T-helper 9 cell (primary cell): ENCODE measurements around the gene VAV2.
"Not testable (repeated sequence)": the region's sequence is repeated elsewhere in the genome, so short reads cannot be mapped to it uniquely, and the experiment has no call there.

Source experiments
- DNase-seq: peaks from one replicate; pipeline ENCODE4 v3.0.0-alpha.2; 2020

Gene VAV2

DNA sequence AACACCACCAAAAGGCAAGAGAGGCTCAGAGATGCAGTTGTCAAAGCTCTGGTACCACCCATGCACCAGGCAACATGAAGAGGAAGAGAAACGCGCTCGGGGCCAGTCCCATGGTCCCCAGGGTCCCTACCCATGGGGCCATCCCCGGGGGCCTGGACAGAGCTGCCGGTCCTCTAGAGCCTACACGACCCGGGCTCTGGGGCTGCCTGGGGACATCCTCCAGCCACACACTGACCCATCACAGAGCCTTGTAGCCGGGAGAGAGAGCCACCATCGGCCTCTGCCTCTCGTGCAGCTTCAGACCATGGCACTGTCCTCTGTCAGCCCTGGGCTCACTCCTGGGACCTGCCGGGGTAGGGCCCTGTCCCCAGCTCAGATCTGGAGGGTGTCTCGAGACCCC lies 23.7 kb downstream of the VAV2 start:
- DNase-seq: no peak

DNA sequence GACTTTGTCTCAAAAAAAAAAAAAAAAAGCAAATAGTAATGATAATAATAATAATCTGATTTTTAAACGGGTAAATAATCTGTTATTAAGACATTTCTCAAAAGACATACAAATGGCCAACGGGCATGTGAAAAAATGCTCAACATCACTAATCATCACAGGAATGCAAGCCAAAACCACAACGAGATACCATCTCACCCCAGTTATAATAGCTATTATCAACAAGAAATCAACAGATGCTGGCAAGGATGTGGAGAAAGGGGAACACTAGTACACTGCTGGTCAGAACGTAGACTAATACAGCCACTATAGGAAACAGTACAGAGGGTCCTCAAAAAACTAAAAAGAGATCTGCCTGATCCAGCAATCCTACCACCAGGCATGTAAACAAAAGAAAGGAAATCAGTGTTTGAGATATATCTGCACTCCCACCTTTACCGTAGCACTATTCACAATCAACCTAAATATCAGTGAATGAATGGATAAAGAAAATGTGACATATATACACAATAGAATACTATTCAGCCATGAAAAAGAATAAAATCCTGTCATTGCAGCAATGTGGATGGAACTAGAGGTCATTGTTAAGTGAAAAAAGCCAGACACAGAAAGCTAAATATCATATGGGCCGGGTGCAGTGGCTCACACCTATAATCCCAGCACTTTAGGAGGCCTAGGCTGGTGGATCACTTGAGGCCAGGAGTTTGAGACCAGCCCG lies 24.9 kb downstream of the VAV2 start:
- DNase-seq: no peak

DNA sequence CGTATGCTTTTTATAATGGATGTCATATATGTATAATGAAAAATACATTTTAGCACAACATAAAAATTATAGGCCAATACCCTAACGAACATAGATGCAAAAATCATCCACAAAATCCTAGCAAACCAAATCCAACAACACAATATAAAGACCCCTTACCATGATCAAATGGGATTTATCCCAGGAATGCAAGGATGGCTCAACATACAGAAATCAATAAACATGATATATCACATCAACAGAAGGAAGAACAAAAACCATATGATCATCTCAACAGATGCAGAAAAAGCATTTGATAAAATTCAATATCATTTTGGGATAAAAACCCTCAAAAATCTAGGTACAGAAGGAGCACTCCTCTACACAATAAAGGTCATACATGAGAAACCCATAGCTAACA lies 27.7 kb downstream of the VAV2 start:
- no peak for DNase-seq

DNA sequence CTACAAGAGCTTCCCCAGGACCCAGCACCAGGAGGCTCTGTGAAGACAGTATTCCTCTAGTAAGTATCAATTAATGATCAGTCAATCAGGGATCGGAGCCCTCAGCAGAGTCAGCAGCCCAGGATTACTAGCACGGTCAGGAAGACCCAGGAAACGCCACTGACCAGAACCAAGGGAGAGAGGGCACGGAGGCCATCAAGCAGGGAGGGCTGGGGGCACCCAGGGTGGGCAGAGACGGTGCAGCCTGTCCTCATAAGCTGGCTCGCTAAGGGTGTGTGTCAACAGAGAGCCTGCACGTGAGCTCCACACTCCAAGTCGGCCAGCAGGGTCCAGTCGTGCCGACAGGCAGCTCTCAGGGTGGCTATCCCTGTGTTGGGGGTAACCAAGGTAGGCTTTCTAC lies 29.0 kb downstream of the VAV2 start:
- DNase-seq: no peak

DNA sequence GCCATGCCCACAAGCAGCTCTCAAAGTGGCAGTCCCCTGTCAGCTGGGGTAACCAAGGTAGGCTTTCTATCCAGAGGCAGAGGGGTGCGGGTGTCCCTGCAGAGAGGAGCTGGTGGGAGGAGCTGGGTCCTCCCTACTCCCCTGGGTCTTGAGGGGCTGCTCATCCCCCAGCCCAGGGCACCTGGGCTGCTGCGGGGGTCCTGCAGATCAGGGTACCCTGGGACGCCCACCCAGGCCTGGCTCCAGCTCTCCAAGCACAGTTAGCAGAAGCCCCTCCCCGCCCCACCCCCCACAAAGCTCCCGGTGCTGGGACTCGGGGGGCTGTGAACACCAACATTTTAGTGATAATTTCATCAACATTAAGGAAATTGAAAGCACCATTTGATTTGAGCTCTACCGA lies 29.8 kb downstream of the VAV2 start:
- DNase-seq: no peak

DNA sequence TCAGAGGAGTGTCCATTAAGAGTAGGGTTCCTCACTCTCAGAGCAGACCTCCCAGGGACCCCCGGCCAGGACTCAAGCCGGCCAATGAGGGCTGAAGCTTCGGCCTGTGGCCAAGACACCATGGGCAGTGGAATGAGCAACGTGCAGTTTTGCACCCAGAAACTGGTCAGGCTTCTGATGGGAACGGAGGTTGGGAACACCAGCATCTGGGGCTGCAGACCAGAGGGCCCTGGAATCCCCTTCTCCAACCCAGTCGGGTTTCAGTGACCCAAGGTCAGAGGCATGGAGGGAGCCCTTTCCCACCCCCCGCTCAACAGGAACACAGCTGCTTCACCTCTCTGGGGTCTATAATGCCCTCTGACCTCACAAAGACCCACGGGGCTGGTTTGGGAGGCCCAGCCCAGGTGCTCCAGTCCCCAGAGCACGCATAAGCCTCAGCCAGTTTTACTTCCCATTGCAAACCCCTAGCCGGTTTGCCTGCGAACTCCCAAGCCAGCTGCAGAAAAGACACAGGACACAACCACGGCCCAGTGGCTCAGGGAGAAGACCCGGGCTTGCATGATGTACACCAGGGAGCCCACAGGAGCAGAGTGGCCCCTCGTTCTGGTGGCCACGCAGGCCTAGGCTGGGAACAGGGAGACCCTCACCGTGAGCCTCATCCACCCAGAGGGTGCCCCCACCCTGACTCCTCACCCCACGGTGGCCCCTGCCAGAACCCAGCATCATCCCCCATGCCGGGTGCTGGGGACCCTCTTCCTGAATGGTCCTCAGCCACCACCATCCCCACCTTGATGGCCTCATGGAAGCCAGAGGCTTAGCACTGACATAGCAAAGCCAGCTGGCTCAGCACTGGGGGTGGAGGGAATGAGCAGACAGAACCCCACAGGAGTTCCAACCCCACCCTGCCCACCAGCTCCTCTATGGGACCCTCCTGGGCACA lies 30.6 kb downstream of the VAV2 start:
- DNase-seq: no peak

DNA sequence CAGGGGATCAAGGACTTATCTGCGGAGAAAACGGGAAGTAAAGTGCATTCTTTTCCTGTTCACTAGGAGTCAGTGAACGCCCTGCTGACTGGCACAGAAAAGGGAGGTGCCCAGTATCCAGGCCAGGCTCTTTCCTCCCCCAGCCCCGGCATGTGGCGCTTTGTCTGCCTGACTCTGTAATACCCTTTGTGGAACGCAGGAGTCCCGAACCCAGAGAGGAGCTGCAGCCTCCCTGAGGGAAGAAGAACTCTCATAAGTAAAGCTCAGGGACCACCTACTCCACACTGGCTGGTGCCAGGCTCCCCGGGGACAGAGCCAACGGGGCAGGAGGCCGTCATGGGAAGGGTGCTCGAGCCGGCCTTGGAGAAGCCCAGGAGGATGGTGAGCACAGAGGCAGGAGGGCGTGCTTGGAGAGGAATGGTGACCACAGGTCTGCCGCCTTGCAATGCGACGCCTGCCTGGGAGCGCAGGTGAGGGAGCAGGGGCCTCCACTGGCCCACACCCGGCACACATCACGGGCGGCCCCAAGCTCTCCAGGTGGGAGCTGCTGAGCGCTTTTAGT lies 31.5 kb downstream of the VAV2 start:
- DNase-seq: no peak

DNA sequence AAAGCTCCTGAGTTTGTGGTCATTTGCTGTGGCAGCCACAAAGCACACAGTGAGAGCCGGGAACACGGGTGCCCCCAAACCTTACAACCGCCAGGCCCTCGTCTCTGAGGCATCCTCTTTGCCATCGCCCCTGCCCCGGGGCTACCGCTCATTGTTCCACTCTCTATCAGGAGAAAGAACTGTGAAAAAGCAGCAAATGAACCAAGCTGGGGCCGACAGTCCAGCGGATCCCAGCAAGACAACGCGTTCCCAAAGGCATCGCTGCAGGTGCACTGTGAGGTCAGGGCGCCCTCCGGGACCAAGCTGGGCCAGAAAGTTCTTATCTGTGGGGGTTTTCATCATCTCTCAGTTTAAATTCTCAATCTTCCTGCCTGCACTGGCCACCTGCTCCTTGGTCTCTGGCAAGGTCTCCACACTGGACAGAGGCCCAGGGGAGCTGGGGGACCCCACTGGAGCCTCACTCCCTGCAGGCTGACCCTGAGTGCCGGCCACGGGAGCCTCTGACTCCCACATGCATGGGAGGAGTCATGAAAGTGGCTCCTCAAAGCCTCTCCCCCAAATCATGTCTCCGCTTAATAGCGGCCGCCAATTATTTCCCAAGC lies 32.1 kb downstream of the VAV2 start:
- no peak for DNase-seq

DNA sequence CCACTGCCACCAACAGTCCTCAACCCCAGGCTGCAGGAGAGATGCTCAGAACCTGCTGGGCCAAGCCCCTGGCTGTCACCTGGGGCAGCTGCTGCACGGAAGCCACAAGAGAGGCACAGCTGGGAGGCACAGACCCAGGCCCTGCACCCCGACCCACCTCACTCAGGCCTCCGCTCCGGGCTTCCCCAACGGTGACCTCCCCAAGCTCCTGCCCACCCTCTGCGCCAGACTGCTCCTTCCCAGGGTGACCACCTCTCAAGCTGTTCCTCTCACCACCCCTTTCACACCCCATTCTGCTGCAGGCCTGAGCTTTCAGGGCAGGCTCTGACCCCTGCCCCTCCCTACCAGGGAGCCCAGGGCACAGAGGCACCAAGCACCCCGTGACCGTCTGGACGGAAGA lies 33.0 kb downstream of the VAV2 start:
- DNase-seq: no peak

DNA sequence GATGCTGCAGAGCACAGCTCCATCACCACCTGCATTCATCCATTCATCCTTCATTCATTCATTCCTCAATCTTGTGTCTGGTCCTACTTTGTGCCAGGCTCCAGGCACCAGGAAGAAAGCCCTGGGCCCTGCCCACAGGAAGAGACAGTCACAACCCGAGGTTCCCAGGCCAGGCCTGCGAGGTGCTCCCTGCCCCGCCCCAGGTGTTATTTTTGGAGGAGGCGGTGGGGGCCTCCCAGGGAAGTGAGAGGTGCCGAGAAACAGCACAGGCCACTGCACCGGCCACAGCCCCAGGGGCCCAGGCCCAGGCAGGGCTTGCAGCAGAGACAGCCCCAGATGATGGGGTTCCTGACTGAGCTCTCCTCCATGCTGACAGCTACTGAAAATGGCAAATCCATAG lies 33.4 kb downstream of the VAV2 start:
- no peak for DNase-seq

DNA sequence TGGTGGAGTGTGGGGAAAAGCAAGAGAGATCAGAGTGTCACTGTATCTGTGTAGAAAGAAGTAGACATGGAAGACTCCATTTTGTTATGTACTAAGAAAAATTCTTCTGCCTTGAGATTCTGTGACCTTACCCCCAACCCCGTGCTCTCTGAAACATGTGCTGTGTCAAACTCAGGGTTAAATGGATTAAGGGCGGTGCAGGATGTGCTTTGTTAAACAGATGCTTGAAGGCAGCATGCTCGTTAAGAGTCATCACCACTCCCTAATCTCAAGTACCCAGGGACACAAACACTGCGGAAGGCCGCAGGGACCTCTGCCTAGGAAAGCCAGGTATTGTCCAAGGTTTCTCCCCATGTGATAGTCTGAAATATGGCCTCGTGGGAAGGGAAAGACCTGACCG lies 34.4 kb downstream of the VAV2 start:
- not testable (repeated sequence) for DNase-seq

DNA sequence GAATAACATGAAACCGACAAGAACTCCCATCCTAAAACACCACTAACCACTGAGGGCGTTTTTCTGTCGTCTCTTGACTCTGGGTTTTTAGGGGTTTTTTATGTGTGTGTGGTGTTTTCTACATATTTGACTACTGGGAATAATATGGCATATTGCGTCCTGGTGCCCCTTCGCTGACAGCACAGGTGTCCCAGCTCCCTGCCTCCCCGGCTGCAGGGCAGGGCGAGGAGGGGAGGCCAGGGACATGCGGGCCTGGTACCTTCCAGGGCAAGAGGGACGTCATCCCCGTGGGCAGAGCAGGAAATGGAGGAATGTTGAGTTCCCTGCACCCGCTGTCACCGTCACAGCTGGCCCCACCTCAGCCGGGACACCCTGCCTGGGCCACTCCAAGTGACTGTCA lies 34.8 kb downstream of the VAV2 start:
- DNase-seq: no peak

DNA sequence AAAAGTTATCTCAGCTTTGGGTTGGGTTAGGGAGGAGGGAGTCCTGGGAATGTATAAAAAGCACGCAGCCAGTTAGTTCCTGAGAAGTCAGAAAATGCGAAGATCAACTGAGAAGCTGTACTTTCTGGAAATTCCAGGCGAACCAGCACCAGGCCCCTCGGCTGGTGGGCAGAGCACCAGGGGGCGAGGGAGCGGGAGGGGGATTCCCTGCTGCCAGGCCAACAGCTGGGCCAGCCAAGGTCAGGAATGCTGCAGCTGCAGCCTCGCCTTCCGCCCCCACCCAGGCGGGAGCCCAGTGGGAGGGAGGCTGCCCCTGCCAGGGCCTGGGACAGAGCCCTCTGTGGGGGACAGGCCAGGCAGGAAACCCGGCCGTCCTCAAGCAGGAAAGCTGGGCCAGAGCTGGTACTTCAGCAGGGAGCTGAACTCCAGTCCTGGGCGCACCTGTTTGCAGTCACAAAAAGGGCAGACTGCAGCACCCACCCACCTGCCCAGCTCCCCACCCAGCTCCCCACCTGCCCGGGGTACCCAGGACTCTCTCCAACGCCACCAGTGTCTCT lies 35.5 kb downstream of the VAV2 start:
- DNase-seq: no peak

DNA sequence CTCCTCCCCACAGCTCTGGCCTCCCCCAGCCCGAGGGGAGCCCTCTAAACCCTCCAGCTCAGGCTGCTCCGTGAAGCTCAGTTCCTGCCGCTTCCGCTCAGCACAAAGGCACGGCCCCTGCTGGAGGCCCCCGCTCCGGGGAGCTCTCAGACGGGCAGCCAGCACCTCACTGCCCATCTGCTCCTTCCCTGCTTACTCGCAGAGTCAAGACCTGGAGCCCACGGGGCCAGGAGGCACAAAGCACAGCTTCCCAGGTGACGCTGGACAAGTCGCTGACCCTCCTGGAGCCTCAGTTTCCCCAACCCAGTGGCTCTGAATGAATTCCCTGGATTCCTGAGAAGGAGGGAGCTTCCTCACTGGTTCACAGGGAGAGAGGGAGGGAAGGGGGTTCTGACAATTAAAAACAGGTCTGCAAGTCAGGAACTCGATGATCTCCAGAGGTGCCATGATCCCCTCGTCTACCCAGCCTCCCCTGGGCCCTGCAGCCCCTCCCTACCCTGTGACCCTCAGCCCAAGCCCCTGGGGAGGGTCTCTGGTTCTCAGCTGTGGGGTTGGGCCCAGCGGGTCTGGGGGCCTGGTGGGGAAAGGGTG lies 36.2 kb downstream of the VAV2 start:
- no peak for DNase-seq

DNA sequence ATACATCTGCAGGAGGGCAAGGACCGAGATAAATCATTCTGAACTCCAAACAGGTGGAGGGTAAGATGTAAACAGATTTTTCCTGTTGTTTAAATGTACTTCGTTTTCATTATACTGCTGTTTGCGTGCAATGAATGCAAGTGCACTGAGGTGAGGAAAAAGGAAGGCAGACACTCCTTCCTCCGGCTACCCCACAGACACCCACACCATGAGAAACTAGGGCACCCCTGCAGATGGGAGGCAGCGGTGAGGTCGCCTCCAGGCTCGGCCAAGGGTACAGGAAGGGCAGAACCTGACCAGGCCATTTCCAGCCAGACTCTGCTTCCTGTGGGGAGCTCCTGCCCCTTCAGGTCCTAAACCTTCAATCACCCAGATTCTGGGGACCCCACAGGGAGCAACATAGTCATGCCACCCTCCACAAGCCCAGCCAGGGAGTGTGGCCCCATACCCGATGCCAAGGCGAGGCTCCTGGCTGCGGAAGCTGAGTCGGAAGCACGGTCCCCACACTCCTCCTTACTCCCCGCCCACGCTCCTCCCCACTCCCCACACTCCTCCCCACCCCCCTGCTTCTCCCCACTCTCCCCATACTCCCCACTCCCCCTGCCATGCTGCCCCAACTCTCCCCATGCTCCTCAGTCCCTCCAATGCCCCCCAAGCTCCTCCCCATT lies 37.1 kb downstream of the VAV2 start:
- DNase-seq: no peak

DNA sequence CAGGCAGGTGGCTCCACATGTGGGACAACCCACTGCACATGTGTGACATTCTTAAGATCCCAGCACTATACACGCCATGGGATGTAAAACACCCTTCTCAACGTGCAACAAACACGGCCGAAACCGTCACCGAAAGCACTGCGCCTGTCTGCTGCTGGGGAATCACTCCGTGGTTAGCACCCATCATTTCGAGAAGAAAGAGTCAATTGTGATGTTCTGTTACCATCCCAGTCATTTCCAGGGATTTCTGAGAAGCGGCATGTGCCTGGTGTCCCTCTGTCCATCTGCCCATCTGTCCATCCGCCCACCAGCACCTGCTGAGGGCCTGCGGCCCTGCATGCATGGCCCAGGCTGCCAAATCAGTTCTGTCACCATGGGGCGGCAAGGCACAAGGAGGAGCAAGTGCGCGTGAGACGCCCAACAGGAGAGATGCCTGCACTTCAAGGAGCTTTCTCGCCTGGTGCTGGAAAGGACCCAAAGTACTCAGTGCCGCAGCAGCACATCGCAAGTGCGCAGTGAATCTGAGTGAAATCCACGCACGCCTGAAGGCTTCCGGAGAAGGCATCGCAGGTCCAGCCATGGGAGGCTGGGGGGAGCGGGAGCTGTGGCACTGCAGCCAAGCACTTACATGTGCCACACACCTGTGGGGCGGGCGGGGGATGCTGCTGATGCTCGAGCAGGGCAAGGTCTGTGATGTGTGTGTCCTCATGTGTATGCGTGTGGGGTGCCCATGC lies 38.0 kb downstream of the VAV2 start:
- no peak for DNase-seq

DNA sequence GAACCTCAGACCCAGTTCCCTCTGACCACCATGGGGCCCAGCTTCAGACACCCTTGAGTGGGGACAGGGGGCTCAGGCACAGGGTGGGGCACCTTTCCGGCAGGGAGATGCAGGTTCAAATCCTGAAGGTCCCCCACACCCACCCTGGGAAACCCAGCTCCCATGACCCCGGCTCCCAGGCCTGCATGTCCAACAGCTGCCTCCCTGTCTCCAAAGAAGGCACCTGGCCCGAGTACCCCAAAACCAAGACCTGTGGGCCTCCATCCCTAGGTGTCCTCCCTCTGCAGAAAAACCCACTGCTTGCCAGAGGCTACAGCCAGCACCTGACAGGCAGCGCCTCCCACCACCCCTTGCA lies 38.5 kb downstream of the VAV2 start:
- DNase-seq: no peak

DNA sequence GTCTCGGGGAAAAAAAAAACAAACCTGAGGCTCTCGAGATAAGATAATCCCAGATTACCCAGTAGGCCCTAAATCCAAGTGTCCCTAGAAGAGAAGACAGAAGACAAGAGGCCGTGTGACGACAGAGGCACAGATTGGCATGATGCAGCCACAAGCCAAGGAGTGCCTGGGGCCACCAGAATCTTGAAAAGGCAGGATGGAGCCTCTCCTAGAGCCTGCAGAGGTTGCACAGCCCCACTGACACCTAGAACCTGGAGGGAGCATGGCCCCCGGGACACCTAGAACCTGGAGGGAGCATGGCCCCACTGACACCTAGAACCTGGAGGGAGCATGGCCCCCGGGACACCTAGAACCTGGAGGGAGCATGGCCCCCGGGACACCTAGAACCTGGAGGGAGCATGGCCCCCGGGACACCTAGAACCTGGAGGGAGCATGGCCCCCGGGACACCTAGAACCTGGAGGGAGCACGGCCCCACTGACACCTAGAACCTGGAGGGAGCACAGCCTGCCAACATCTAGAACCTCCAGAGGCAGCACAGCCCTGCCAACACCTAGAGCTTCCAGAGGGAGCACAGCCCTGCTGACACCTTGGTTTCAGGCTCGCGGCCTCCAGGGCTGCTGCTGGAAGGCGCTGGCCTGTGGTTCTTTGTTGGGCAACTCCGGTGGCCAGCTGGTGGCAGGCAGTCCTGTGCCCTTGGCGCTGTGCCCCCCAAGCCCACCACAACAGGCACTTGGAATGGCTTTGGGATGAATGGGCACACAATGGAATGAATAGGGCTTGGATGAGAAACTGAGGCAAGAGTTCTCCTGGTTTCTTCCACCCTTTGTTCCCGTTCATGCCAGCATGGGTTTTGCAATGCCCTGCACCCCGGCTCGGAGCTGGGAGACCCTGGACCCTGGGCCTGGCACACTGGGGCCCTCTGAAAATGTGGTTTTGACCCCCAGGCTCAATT lies 39.2 kb downstream of the VAV2 start:
- DNase-seq: no peak

DNA sequence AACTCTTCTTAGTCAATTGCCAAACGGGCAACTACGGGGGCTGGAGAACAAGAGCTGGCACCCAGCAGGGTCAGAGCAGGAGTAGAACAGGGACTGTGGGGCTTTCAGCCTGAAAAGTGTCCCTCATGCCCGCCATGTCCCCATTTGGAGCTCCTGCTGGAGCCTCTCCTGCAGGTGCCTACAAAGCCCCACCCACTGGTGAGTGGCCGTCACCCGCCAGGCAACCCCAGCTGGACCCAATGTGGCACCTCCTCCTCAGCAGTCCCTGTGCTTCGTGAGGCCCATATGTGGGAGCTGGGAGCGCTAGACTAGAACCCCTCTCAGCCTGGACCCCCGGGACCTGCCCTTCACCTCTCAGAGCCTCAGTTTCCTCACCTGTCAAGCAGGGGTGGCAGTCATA lies 40.9 kb downstream of the VAV2 start:
- DNase-seq: no peak

DNA sequence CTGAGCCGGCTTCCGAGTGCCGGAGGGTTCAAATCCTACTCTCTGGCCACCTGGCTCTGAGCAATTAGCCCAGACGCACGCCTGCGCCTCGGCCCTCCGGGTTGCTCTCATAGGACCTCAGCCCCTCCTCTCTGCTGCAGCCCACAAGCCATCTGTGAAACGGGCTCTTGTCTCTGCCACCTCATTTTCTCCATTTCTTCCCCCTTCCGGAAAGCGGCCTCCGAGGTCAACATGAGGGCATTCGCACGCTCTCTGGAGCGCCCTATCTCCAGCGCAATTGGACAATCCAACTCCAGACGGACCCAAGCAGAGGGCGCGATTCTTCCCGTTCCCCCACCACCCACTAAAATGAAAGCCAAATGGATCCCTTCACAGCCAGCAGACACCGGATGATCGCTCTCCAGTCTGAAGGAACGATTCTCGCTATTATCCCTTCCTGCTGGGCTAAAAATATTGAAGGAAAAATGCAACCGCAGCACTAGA lies 41.5 kb downstream of the VAV2 start:
- no peak for DNase-seq
